Measurements from ENCODE around the gene WNT11. TPM values are rescaled to one million over a fixed set of nuclear protein-coding genes. Genes with fewer than 3 reads are reported as not detected.

Gene WNT11
- total and polyA plus RNA-seq, 2 of the 13 experiments (the other 11 are each of a cell fraction or from before 2014, with no cell fraction given): 0.34 to 0.66 TPM

DNA sequence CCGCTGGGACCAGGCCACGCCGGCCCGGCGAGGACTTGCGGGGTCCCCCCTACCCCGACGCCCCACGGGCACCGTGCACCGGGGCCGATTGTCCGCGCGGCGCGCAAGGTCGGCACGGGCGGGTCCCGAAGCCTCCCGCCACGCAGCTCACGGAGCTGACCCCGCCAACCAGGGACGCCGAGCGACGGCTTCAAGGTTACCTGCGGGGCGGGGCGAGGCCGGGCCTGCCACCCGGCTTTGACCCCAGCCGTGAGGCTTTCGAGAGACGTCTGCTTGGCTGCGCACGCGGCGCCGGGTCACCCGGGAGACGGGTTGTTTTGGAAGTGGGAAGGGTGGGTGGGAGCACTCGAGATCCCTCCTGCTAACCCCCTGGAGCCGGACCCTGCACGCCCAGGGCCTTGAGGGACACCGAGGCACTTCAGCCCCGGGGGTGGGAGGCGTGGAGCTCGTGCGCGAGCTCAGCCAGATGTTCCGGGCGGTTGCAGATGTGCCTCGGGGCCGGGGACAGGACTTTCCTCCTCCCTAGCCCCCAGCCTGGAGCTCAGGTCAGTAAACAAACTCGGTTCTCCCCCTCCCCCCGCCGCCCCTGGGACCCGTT, 3.2 kb upstream of the WNT11 start (continued):
- no peak for TF ChIP-seq HNF4G (IDR thresholded peaks at IDR 0.05; ENCODE audit: borderline replicate concordance, low read depth, low read length)
- TF ChIP-seq HNF4G (CRISPR knock-in tag; IDR thresholded peaks at IDR 0.05; ENCODE audit: borderline replicate concordance, low read depth): 0 out of 2 replicates have a peak, but pooled peaks have one; percentile 14
- TF ChIP-seq, protein P1, sequence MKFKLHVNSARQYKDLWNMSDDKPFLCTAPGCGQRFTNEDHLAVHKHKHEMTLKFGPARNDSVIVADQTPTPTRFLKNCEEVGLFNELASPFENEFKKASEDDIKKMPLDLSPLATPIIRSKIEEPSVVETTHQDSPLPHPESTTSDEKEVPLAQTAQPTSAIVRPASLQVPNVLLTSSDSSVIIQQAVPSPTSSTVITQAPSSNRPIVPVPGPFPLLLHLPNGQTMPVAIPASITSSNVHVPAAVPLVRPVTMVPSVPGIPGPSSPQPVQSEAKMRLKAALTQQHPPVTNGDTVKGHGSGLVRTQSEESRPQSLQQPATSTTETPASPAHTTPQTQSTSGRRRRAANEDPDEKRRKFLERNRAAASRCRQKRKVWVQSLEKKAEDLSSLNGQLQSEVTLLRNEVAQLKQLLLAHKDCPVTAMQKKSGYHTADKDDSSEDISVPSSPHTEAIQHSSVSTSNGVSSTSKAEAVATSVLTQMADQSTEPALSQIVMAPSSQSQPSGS (CRISPR knock-in tag; IDR thresholded peaks at IDR 0.05): no peak
- no peak for TF ChIP-seq FIP1L1 (IDR thresholded peaks at IDR 0.05; ENCODE audit: borderline replicate concordance, insufficient read depth, low read depth, low read length)
- no peak for TF ChIP-seq MAFG (CRISPR knock-in tag; IDR thresholded peaks at IDR 0.05)
- no peak for TF ChIP-seq ZBTB8A (CRISPR knock-in tag; IDR thresholded peaks at IDR 0.05; ENCODE audit: borderline replicate concordance, low read depth)
- TF ChIP-seq, protein P2, sequence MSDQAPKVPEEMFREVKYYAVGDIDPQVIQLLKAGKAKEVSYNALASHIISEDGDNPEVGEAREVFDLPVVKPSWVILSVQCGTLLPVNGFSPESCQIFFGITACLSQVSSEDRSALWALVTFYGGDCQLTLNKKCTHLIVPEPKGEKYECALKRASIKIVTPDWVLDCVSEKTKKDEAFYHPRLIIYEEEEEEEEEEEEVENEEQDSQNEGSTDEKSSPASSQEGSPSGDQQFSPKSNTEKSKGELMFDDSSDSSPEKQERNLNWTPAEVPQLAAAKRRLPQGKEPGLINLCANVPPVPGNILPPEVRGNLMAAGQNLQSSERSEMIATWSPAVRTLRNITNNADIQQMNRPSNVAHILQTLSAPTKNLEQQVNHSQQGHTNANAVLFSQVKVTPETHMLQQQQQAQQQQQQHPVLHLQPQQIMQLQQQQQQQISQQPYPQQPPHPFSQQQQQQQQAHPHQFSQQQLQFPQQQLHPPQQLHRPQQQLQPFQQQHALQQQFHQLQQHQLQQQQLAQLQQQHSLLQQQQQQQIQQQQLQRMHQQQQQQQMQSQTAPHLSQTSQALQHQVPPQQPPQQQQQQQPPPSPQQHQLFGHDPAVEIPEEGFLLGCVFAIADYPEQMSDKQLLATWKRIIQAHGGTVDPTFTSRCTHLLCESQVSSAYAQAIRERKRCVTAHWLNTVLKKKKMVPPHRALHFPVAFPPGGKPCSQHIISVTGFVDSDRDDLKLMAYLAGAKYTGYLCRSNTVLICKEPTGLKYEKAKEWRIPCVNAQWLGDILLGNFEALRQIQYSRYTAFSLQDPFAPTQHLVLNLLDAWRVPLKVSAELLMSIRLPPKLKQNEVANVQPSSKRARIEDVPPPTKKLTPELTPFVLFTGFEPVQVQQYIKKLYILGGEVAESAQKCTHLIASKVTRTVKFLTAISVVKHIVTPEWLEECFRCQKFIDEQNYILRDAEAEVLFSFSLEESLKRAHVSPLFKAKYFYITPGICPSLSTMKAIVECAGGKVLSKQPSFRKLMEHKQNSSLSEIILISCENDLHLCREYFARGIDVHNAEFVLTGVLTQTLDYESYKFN (CRISPR knock-in tag; conservative IDR thresholded peaks at IDR 0.05): no peak
- TF ChIP-seq, protein P3, sequence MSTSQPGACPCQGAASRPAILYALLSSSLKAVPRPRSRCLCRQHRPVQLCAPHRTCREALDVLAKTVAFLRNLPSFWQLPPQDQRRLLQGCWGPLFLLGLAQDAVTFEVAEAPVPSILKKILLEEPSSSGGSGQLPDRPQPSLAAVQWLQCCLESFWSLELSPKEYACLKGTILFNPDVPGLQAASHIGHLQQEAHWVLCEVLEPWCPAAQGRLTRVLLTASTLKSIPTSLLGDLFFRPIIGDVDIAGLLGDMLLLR (CRISPR knock-in tag; IDR thresholded peaks at IDR 0.05): no peak
- TF ChIP-seq, protein P4, sequence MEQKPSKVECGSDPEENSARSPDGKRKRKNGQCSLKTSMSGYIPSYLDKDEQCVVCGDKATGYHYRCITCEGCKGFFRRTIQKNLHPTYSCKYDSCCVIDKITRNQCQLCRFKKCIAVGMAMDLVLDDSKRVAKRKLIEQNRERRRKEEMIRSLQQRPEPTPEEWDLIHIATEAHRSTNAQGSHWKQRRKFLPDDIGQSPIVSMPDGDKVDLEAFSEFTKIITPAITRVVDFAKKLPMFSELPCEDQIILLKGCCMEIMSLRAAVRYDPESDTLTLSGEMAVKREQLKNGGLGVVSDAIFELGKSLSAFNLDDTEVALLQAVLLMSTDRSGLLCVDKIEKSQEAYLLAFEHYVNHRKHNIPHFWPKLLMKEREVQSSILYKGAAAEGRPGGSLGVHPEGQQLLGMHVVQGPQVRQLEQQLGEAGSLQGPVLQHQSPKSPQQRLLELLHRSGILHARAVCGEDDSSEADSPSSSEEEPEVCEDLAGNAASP (CRISPR knock-in tag; IDR thresholded peaks at IDR 0.05; ENCODE audit: borderline replicate concordance): no peak
